ENCODE measurements around the gene COX7B2. TPM values are rescaled to one million over a fixed set of nuclear protein-coding genes. Genes with fewer than 3 reads are reported as not detected.

COX7B2 gene
- total RNA-seq, 1 donor = not detected

- TF ChIP-seq CTCF (IDR thresholded peaks at IDR 0.05; ENCODE audit: extremely low read depth, low read depth, low read length) = no peak
- H3K4me2 ChIP-seq (ENCODE audit: insufficient read depth, low read length) = peak overlapping the region; percentile 49
- H3K27ac ChIP-seq (ENCODE audit: low read depth, low read length) = peak overlapping the region; percentile 53
- H3K36me3 ChIP-seq (ENCODE audit: insufficient read depth, low read length) = no peaks in the 10 kb centered on the region
- H3K4me1 ChIP-seq (ENCODE audit: insufficient read depth, low read length) = peaks cover 7% of the 10 kb centered on the region
- no peaks in the 10 kb centered on the region for H3K27me3 ChIP-seq (ENCODE audit: insufficient read depth, low read length)
- H2AFZ ChIP-seq (ENCODE audit: low read length) = peak overlapping the region; percentile 33
- no peaks in the 10 kb centered on the region for H3K79me2 ChIP-seq (ENCODE audit: insufficient read depth, low read length)
- H3K9me3 ChIP-seq (ENCODE audit: low read depth, low read length) = no peaks in the 10 kb centered on the region
- no peak overlapping the region for H3K4me3 ChIP-seq (ENCODE audit: insufficient read depth, low read length)
- no peak for DNase-seq (ENCODE audit: insufficient read length, low spot score, missing footprints)
- no peaks in the 10 kb centered on the region for H4K20me1 ChIP-seq (ENCODE audit: insufficient read depth, low read length)
These were observed 38.5 kb upstream of the COX7B2 start for GRCh38 chr4:46947541-46947940.

GRCh38 chr4:46946919-46947536, 38.0 kb upstream of the COX7B2 start:
- DNase-seq (ENCODE audit: insufficient read length, low spot score, missing footprints) = no peak
- Histone ChIP-seq H2AFZ (ENCODE audit: low read length) (peak overlapping the region; percentile 33), H3K4me3 (ENCODE audit: insufficient read depth, low read length) (no peak overlapping the region), H3K4me2 (ENCODE audit: insufficient read depth, low read length) (peak overlapping the region; percentile 49), H4K20me1 (ENCODE audit: insufficient read depth, low read length) (no peaks in the 10 kb centered on the region), H3K27me3 (ENCODE audit: insufficient read depth, low read length) (no peaks in the 10 kb centered on the region), H3K36me3 (ENCODE audit: insufficient read depth, low read length) (no peaks in the 10 kb centered on the region), H3K27ac (ENCODE audit: low read depth, low read length) (peak overlapping the region; percentile 53), H3K9me3 (ENCODE audit: low read depth, low read length) (no peaks in the 10 kb centered on the region), H3K4me1 (ENCODE audit: insufficient read depth, low read length) (peaks cover 7% of the 10 kb centered on the region), H3K79me2 (ENCODE audit: insufficient read depth, low read length) (no peaks in the 10 kb centered on the region)
- no peak for TF ChIP-seq CTCF (IDR thresholded peaks at IDR 0.05; ENCODE audit: extremely low read depth, low read depth, low read length)

- H3K9me3 ChIP-seq (ENCODE audit: low read depth, low read length) = no peaks in the 10 kb centered on the region
- no peaks in the 10 kb centered on the region for H3K36me3 ChIP-seq (ENCODE audit: insufficient read depth, low read length)
- no peaks in the 10 kb centered on the region for H4K20me1 ChIP-seq (ENCODE audit: insufficient read depth, low read length)
- H2AFZ ChIP-seq (ENCODE audit: low read length) = no peak overlapping the region
- no peak for DNase-seq (ENCODE audit: insufficient read length, low spot score, missing footprints)
- no peak overlapping the region for H3K4me2 ChIP-seq (ENCODE audit: insufficient read depth, low read length)
- no peak for TF ChIP-seq CTCF (IDR thresholded peaks at IDR 0.05; ENCODE audit: extremely low read depth, low read depth, low read length)
- H3K27ac ChIP-seq (ENCODE audit: low read depth, low read length) = no peak overlapping the region
- no peaks in the 10 kb centered on the region for H3K27me3 ChIP-seq (ENCODE audit: insufficient read depth, low read length)
- no peaks in the 10 kb centered on the region for H3K79me2 ChIP-seq (ENCODE audit: insufficient read depth, low read length)
- peaks cover 7% of the 10 kb centered on the region for H3K4me1 ChIP-seq (ENCODE audit: insufficient read depth, low read length)
- H3K4me3 ChIP-seq (ENCODE audit: insufficient read depth, low read length) = no peak overlapping the region
These were observed 36.0 kb upstream of the COX7B2 start for GRCh38 chr4:46945062-46945461.

- H3K4me3 ChIP-seq (ENCODE audit: insufficient read depth, low read length) = no peak overlapping the region
- peaks cover 7% of the 10 kb centered on the region for H3K4me1 ChIP-seq (ENCODE audit: insufficient read depth, low read length)
- H3K27ac ChIP-seq (ENCODE audit: low read depth, low read length) = no peak overlapping the region
- no peaks in the 10 kb centered on the region for H3K27me3 ChIP-seq (ENCODE audit: insufficient read depth, low read length)
- no peak for DNase-seq (ENCODE audit: insufficient read length, low spot score, missing footprints)
- no peaks in the 10 kb centered on the region for H3K36me3 ChIP-seq (ENCODE audit: insufficient read depth, low read length)
- H3K4me2 ChIP-seq (ENCODE audit: insufficient read depth, low read length) = no peak overlapping the region
- TF ChIP-seq CTCF (IDR thresholded peaks at IDR 0.05; ENCODE audit: extremely low read depth, low read depth, low read length) = no peak
- H3K9me3 ChIP-seq (ENCODE audit: low read depth, low read length) = no peaks in the 10 kb centered on the region
- H2AFZ ChIP-seq (ENCODE audit: low read length) = no peak overlapping the region
- no peaks in the 10 kb centered on the region for H4K20me1 ChIP-seq (ENCODE audit: insufficient read depth, low read length)
- H3K79me2 ChIP-seq (ENCODE audit: insufficient read depth, low read length) = no peaks in the 10 kb centered on the region
These were observed 35.3 kb upstream of the COX7B2 start for GRCh38 chr4:46944345-46944744.

Measured in osteoblast (primary cell).